DOHH2 (cell line): ENCODE results near the gene HORMAD2.

Experiments used
- H3F3A ChIP-seq: fragments of 200-600 bp; sonication (generic), shearing (Covaris generic); 2 replicates; pipeline ENCODE4 v1.6.0; 2016; ENCODE audit warnings: antibody characterized with exemption, mild to moderate bottlenecking; ENCODE audit not compliant: control insufficient read depth, insufficient read depth
- H3K27ac ChIP-seq: fragments of 200-600 bp; sonication (generic); 2 replicates; pipeline ENCODE4 v1.5.1; 2014; ENCODE audit warnings: low read depth, mild to moderate bottlenecking, low read length, moderate library complexity
- H3K27me3 ChIP-seq: fragments of 200-600 bp; sonication (generic); 2 replicates; pipeline ENCODE4 v1.6.1; 2014; ENCODE audit warnings: mild to moderate bottlenecking, low read length, mixed read lengths; ENCODE audit not compliant: control insufficient read depth
- H3K36me3 ChIP-seq: fragments of 200-600 bp; sonication (generic); 2 replicates; pipeline ENCODE4 v1.6.1; 2014; ENCODE audit warnings: mild to moderate bottlenecking, low read length, moderate library complexity, mixed read lengths; ENCODE audit not compliant: control insufficient read depth
- H3K4me1 ChIP-seq: fragments of 200-600 bp; sonication (generic); 2 replicates; pipeline ENCODE4 v1.6.1; 2014; ENCODE audit warnings: mild to moderate bottlenecking, low read length, mixed read lengths; ENCODE audit not compliant: control insufficient read depth
- H3K4me2 ChIP-seq: fragments of 200-600 bp; sonication (generic); 2 replicates; pipeline ENCODE4 v1.6.0; 2014; ENCODE audit warnings: mild to moderate bottlenecking, low read length, moderate library complexity
- H3K4me3 ChIP-seq: fragments of 200-600 bp; sonication (generic); 2 replicates; pipeline ENCODE4 v1.5.1; 2014; ENCODE audit warnings: mild to moderate bottlenecking, low read length, mixed read lengths
- H3K79me2 ChIP-seq: fragments of 200-600 bp; sonication (generic); 2 replicates; pipeline ENCODE4 v1.6.1; 2014; ENCODE audit warnings: mild to moderate bottlenecking, low read length, mixed read lengths; ENCODE audit not compliant: control insufficient read depth
- H3K9me2 ChIP-seq: fragments of 200-600 bp; sonication (generic); replicated peaks from 2 replicates; pipeline ENCODE4 v1.6.1; 2014; ENCODE audit warnings: mild to moderate bottlenecking, low read length, mixed read lengths; ENCODE audit not compliant: control insufficient read depth
- H3K9me3 ChIP-seq: fragments of 200-600 bp; sonication (generic); 2 replicates; pipeline ENCODE4 v1.6.1; 2014; ENCODE audit warnings: antibody characterized with exemption, low read length, mixed read lengths; ENCODE audit not compliant: control insufficient read depth, insufficient read depth
- H4K20me1 ChIP-seq: fragments of 200-600 bp; sonication (generic); 2 replicates; pipeline ENCODE4 v1.6.0; 2014; ENCODE audit warnings: low read depth, mild to moderate bottlenecking, antibody characterized with exemption, low read length, moderate library complexity; ENCODE audit not compliant: control insufficient read depth, insufficient read depth
- EZH2phosphoT487 ChIP-seq: fragments of 200-600 bp; sonication (generic); IDR thresholded peaks from 2 replicates; pipeline ENCODE4 v1.6.1; 2017; ENCODE audit warnings: borderline replicate concordance, mild to moderate bottlenecking, antibody characterized with exemption, low read length, moderate library complexity, mixed read lengths
- TF ChIP-seq, protein P1 (sequence below): fragments of 200-600 bp; sonication (generic); IDR thresholded peaks from one replicate; pipeline ENCODE4 v1.5.1; 2014; ENCODE audit warnings: antibody characterized with exemption, mild to moderate bottlenecking, low read depth, low read length; ENCODE audit not compliant: poor library complexity, severe bottlenecking

Gene HORMAD2

GRCh38 chr22:30182350-30182745, 102.1 kb downstream of the HORMAD2 start:
- Histone ChIP-seq H3K36me3 (no peaks in the 10 kb centered on the region), H3K4me3 (no peak overlapping the region), H3F3A (no peaks in the 10 kb centered on the region), H3K4me1 (no peaks in the 10 kb centered on the region), H3K9me2 (no peaks in the 10 kb centered on the region), H3K79me2 (no peaks in the 10 kb centered on the region), H3K27ac (no peak overlapping the region), H3K27me3 (peaks cover 15% of the 10 kb centered on the region), H3K4me2 (no peak overlapping the region), H3K9me3 (no peaks in the 10 kb centered on the region), H4K20me1 (no peaks in the 10 kb centered on the region)
- TF ChIP-seq, protein P1, sequence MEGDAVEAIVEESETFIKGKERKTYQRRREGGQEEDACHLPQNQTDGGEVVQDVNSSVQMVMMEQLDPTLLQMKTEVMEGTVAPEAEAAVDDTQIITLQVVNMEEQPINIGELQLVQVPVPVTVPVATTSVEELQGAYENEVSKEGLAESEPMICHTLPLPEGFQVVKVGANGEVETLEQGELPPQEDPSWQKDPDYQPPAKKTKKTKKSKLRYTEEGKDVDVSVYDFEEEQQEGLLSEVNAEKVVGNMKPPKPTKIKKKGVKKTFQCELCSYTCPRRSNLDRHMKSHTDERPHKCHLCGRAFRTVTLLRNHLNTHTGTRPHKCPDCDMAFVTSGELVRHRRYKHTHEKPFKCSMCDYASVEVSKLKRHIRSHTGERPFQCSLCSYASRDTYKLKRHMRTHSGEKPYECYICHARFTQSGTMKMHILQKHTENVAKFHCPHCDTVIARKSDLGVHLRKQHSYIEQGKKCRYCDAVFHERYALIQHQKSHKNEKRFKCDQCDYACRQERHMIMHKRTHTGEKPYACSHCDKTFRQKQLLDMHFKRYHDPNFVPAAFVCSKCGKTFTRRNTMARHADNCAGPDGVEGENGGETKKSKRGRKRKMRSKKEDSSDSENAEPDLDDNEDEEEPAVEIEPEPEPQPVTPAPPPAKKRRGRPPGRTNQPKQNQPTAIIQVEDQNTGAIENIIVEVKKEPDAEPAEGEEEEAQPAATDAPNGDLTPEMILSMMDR = no peak
- TF ChIP-seq EZH2phosphoT487 = no peak

DNA sequence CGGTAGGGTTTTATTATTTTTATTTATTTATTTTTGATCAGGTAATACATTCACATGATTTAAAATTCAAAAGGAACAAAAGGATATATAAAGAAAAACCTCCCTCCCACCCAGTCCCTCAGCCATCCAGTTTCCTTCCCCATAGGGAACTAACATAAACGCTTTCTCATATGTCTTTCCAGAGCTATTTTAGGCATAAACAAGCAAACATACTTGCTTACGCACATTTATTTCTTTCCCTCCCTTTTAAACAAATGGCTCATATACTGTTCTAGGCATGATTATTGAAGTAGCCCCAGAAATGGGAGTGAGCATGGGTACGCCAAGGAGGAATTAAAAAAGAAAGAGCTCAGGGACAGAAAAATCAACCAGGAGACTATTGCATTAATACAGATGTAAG, 102.6 kb downstream of the HORMAD2 start:
- H3K4me3 ChIP-seq = no peak overlapping the region
- TF ChIP-seq, protein P1 = no peak
- no peak for TF ChIP-seq EZH2phosphoT487
- peaks cover 15% of the 10 kb centered on the region for H3K27me3 ChIP-seq
- no peaks in the 10 kb centered on the region for H4K20me1 ChIP-seq
- H3K9me2 ChIP-seq = no peaks in the 10 kb centered on the region
- no peaks in the 10 kb centered on the region for H3K4me1 ChIP-seq
- no peaks in the 10 kb centered on the region for H3K9me3 ChIP-seq
- no peak overlapping the region for H3K4me2 ChIP-seq
- H3K36me3 ChIP-seq = no peaks in the 10 kb centered on the region
- H3K79me2 ChIP-seq = no peaks in the 10 kb centered on the region
- H3F3A ChIP-seq = no peaks in the 10 kb centered on the region
- H3K27ac ChIP-seq = no peak overlapping the region

DNA sequence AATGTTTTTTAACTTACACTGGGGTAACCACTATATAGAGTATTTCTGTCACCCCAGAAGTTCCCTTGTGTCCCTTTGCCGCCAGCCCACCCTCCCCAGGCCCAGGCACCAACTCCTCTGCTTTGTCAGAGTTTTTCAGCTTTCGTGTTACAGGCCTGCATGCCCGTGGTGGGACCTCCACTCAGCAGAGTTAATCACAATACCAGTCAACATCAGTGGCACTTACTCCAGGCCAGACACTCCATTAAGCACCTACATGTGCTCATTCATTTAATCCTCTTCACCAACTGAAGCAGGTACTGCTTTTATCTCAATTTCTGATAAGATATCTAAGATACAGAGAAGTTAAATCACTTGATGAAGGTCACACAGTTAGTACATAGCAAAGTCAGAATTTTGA, 103.0 kb downstream of the HORMAD2 start:
- H3K4me3 ChIP-seq = no peak overlapping the region
- H3K79me2 ChIP-seq = no peaks in the 10 kb centered on the region
- no peak for TF ChIP-seq EZH2phosphoT487
- H3K27ac ChIP-seq = no peak overlapping the region
- H3K4me1 ChIP-seq = no peaks in the 10 kb centered on the region
- no peaks in the 10 kb centered on the region for H3K9me2 ChIP-seq
- H3K4me2 ChIP-seq = no peak overlapping the region
- H4K20me1 ChIP-seq = no peaks in the 10 kb centered on the region
- H3K9me3 ChIP-seq = no peaks in the 10 kb centered on the region
- peaks cover 15% of the 10 kb centered on the region for H3K27me3 ChIP-seq
- no peaks in the 10 kb centered on the region for H3F3A ChIP-seq
- no peaks in the 10 kb centered on the region for H3K36me3 ChIP-seq

- H3K4me3 ChIP-seq = no peak overlapping the region
- no peak overlapping the region for H3K27ac ChIP-seq
- no peaks in the 10 kb centered on the region for H3K9me2 ChIP-seq
- no peaks in the 10 kb centered on the region for H3K36me3 ChIP-seq
- TF ChIP-seq, protein P1 = no peak
- no peak for TF ChIP-seq EZH2phosphoT487
- no peaks in the 10 kb centered on the region for H3K79me2 ChIP-seq
- no peaks in the 10 kb centered on the region for H4K20me1 ChIP-seq
- no peaks in the 10 kb centered on the region for H3F3A ChIP-seq
- H3K27me3 ChIP-seq = peaks cover 15% of the 10 kb centered on the region
- H3K9me3 ChIP-seq = no peaks in the 10 kb centered on the region
- no peak overlapping the region for H3K4me2 ChIP-seq
- no peaks in the 10 kb centered on the region for H3K4me1 ChIP-seq
Measured at GRCh38 chr22:30183861-30184278, 103.6 kb downstream of the HORMAD2 start.
